ENCODE results near the gene KCNJ18. TPM values are rescaled to one million over a fixed set of nuclear protein-coding genes. Genes with fewer than 3 reads are reported as not detected.
"Not testable (repeated sequence)": the region's sequence is repeated elsewhere in the genome, so short reads cannot be mapped to it uniquely, and the experiment has no call there.

The KCNJ18 gene
- polyA plus RNA-seq, 2 of the 4 experiments (the other 2 are of a cell fraction) = not detected

GRCh38 chr17:21680366-21680765 lies 12.0 kb upstream of the KCNJ18 start:
- no peaks in the 10 kb centered on the region for H3K9me3 ChIP-seq
- ChIA-PET CTCF (no interaction called here), POLR2A (no interaction called here)
- H3K4me2 ChIP-seq = no peak overlapping the region
- H3K4me1 ChIP-seq = no peaks in the 10 kb centered on the region
- no peak overlapping the region for H3K27ac ChIP-seq
- 50% methylated on average over 19 of the region's 19 CpGs for WGBS (ENCODE audit: missing lambda C conversion rate)
- H3K4me3 ChIP-seq = no peak overlapping the region
- DNase-seq (ENCODE audit: low read depth in 1 of 2, low spot score in 1 of 2) = no peak
- no peak for FAIRE-seq
- no peak for ATAC-seq
- no peak for TF ChIP-seq HOXA7 (CRISPR knock-in tag; IDR thresholded peaks at IDR 0.05)
- no peak for TF ChIP-seq SMC3 (IDR thresholded peaks at IDR 0.05)

GRCh38 chr17:21680850-21681351 lies 11.4 kb upstream of the KCNJ18 start:
- FAIRE-seq; POLR2A ChIA-PET; DNase-seq (ENCODE audit: low read depth in 1 of 2, low spot score in 1 of 2); CTCF ChIA-PET; H3K9me3 ChIP-seq; H3K4me3 ChIP-seq; H3K27ac ChIP-seq; ATAC-seq; H3K4me2 ChIP-seq; H3K4me1 ChIP-seq: not testable (repeated sequence)
- WGBS (ENCODE audit: missing lambda C conversion rate) = 61% methylated on average over 38 of the region's 42 CpGs

DNA sequence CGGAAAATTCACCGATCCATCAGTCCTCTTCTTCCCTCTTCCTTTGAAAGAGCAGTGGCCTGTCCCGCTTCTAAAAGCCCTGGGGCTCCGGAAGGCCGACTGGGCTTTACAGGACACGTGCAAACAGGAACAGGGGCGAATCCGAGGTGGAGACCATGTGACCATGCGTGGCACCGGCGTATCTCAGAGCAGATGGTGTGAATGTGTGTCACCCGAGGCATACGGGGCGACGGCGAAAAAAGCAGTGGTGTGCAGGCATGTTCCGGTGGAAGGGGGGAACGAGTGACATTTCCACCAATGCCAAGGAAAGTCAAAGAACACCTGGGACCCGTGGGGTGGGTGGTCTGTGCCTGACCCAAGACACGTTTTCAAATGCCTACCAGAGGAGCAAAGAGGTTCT lies 10.7 kb upstream of the KCNJ18 start:
- ATAC-seq; H3K9me3 ChIP-seq; H3K4me3 ChIP-seq; H3K4me1 ChIP-seq; CTCF ChIA-PET; POLR2A ChIA-PET; DNase-seq (ENCODE audit: low read depth in 1 of 2, low spot score in 1 of 2); H3K27ac ChIP-seq; H3K4me2 ChIP-seq; FAIRE-seq: not testable (repeated sequence)
- 47% methylated on average over 20 of the region's 20 CpGs for WGBS (ENCODE audit: missing lambda C conversion rate)

- not testable (repeated sequence) for H3K9me3 ChIP-seq
- 74% methylated on average over 35 of the region's 36 CpGs for WGBS (ENCODE audit: missing lambda C conversion rate)
These were observed 10.2 kb upstream of the KCNJ18 start for GRCh38 chr17:21682130-21682529.

GRCh38 chr17:21683142-21683712 lies 9.1 kb upstream of the KCNJ18 start:
- H3K4me1 ChIP-seq; H3K9me3 ChIP-seq; FAIRE-seq; POLR2A ChIA-PET; DNase-seq (ENCODE audit: low read depth in 1 of 2, low spot score in 1 of 2); H3K4me3 ChIP-seq; H3K27ac ChIP-seq; ATAC-seq; CTCF ChIA-PET; H3K4me2 ChIP-seq: not testable (repeated sequence)
- 57% methylated on average over 37 of the region's 46 CpGs for WGBS (ENCODE audit: missing lambda C conversion rate)

More at GRCh38 chr17:21682130-21682529, 10.2 kb upstream of the KCNJ18 start:
- H3K4me1 ChIP-seq; CTCF ChIA-PET; ATAC-seq; H3K4me3 ChIP-seq; H3K27ac ChIP-seq; POLR2A ChIA-PET; FAIRE-seq; DNase-seq (ENCODE audit: low read depth in 1 of 2, low spot score in 1 of 2); H3K4me2 ChIP-seq: not testable (repeated sequence)

- ATAC-seq; POLR2A ChIA-PET; H3K9me3 ChIP-seq; H3K27ac ChIP-seq; H3K4me1 ChIP-seq; FAIRE-seq; CTCF ChIA-PET; H3K4me3 ChIP-seq; H3K4me2 ChIP-seq; DNase-seq (ENCODE audit: low read depth in 1 of 2, low spot score in 1 of 2): not testable (repeated sequence)
- whole genome bisulfite sequencing (ENCODE audit: missing lambda C conversion rate) = 43% methylated on average over 18 of the region's 18 CpGs
These were observed 8.4 kb upstream of the KCNJ18 start for GRCh38 chr17:21683897-21684296.

GRCh38 chr17:21684384-21684783 lies 7.9 kb upstream of the KCNJ18 start:
- 89% methylated on average over 18 of the region's 33 CpGs for WGBS (ENCODE audit: missing lambda C conversion rate)
- ATAC-seq; H3K4me3 ChIP-seq; FAIRE-seq; H3K27ac ChIP-seq; H3K4me1 ChIP-seq; DNase-seq (ENCODE audit: low read depth in 1 of 2, low spot score in 1 of 2); POLR2A ChIA-PET; H3K9me3 ChIP-seq; CTCF ChIA-PET; H3K4me2 ChIP-seq: not testable (repeated sequence)

GRCh38 chr17:21685061-21685795 lies 7.1 kb upstream of the KCNJ18 start:
- CTCF ChIA-PET; H3K27ac ChIP-seq; FAIRE-seq; H3K4me2 ChIP-seq; ATAC-seq; H3K4me3 ChIP-seq; H3K9me3 ChIP-seq; DNase-seq (ENCODE audit: low read depth in 1 of 2, low spot score in 1 of 2); H3K4me1 ChIP-seq; POLR2A ChIA-PET: not testable (repeated sequence)
- WGBS (ENCODE audit: missing lambda C conversion rate) = 51% methylated on average over 42 of the region's 42 CpGs
